SU-DHL-6 (cell line): ENCODE data around the gene BLM.
"Not testable (repeated sequence)": the region's sequence is repeated elsewhere in the genome, so short reads cannot be mapped to it uniquely, and the experiment has no call there.

Experiments
- H2AFZ ChIP-seq: fragments of 200-600 bp; sonication (generic); 2 replicates; pipeline ENCODE4 v1.6.1; 2014; ENCODE audit warnings: low read depth, mild to moderate bottlenecking, moderate library complexity, mixed read lengths, antibody characterized with exemption, low read length; ENCODE audit not compliant: severe bottlenecking
- H3F3A ChIP-seq: fragments of 200-600 bp; shearing (Covaris generic); 2 replicates; pipeline ENCODE4 v1.6.0; 2016; ENCODE audit warnings: antibody characterized with exemption, mild to moderate bottlenecking; ENCODE audit not compliant: insufficient read depth
- H3K27ac ChIP-seq: fragments of 200-600 bp; sonication (generic); 2 replicates; pipeline ENCODE4 v1.5.1; 2016; ENCODE audit warnings: low read depth, mild to moderate bottlenecking, low read length, moderate library complexity, mixed read lengths
- H3K27me3 ChIP-seq: fragments of 200-600 bp; sonication (generic), shearing (Covaris generic); 2 replicates; pipeline ENCODE4 v1.6.0; 2014; ENCODE audit warnings: mild to moderate bottlenecking, low read length
- H3K36me3 ChIP-seq: fragments of 200-600 bp; sonication (generic); 2 replicates; pipeline ENCODE4 v1.6.1; 2014; ENCODE audit warnings: mild to moderate bottlenecking, low read length, mixed read lengths
- H3K4me2 ChIP-seq: fragments of 300-600, 200-600 bp; shearing (Covaris generic), sonication (generic); 2 replicates; pipeline ENCODE4 v1.6.0; 2014; ENCODE audit warnings: low read length, low read depth, mild to moderate bottlenecking; ENCODE audit not compliant: poor library complexity, severe bottlenecking
- H3K4me3 ChIP-seq: fragments of 200-600 bp; sonication (generic); 2 replicates; pipeline ENCODE4 v1.5.1; 2014; ENCODE audit warnings: antibody characterized with exemption, low read length, mild to moderate bottlenecking, mixed read lengths; ENCODE audit not compliant: insufficient read depth, poor library complexity, severe bottlenecking
- H3K79me2 ChIP-seq: fragments of 200-600 bp; sonication (generic); 2 replicates; pipeline ENCODE4 v1.6.1; 2014; ENCODE audit warnings: mild to moderate bottlenecking, low read length, moderate library complexity; ENCODE audit not compliant: insufficient read depth
- H3K9ac ChIP-seq: fragments of 200-600 bp; sonication (generic); 2 replicates; pipeline ENCODE4 v1.7.0; 2014; ENCODE audit warnings: mild to moderate bottlenecking, low read length
- H3K9me2 ChIP-seq: fragments of 200-600 bp; sonication (generic); replicated peaks from 2 replicates; pipeline ENCODE4 v1.6.1; 2014; ENCODE audit warnings: low read length; ENCODE audit not compliant: insufficient read depth
- H3K9me3 ChIP-seq: fragments of 200-600 bp; sonication (generic); 2 replicates; pipeline ENCODE4 v1.6.1; 2014; ENCODE audit warnings: low read length, mixed read lengths; ENCODE audit not compliant: insufficient read depth
- H4K20me1 ChIP-seq: fragments of 200-600 bp; sonication (generic); 2 replicates; pipeline ENCODE4 v1.6.1; 2014; ENCODE audit warnings: low read depth, mild to moderate bottlenecking, antibody characterized with exemption, low read length, moderate library complexity, mixed read lengths
- CTCF ChIP-seq: fragments of 200-600 bp; sonication (generic); IDR thresholded peaks from one replicate; pipeline ENCODE4 v1.5.1; 2017; ENCODE audit warnings: antibody characterized with exemption, mild to moderate bottlenecking, low read length, moderate library complexity; ENCODE audit not compliant: insufficient read depth, poor library complexity, severe bottlenecking
- EZH2phosphoT487 ChIP-seq: fragments of 200-600 bp; sonication (generic), shearing (Covaris generic); conservative IDR thresholded peaks from 2 replicates; pipeline ENCODE4 v1.6.1; 2018; ENCODE audit warnings: mild to moderate bottlenecking, antibody characterized with exemption, low read length, moderate library complexity, mixed read lengths

The BLM gene

GRCh38 chr15:90720131-90720530 lies 3.0 kb downstream of the BLM start:
- no peaks in the 10 kb centered on the region for H3K36me3 ChIP-seq
- H3K4me3 ChIP-seq: no peak overlapping the region
- H3K79me2 ChIP-seq: peaks cover 68% of the 10 kb centered on the region
- H2AFZ ChIP-seq: no peak overlapping the region
- no peaks in the 10 kb centered on the region for H3K9me2 ChIP-seq
- H3F3A ChIP-seq: no peaks in the 10 kb centered on the region
- no peaks in the 10 kb centered on the region for H3K27me3 ChIP-seq
- H3K4me2 ChIP-seq: no peak overlapping the region
- no peaks in the 10 kb centered on the region for H3K9me3 ChIP-seq
- H3K27ac ChIP-seq: no peak overlapping the region
- no peaks in the 10 kb centered on the region for H4K20me1 ChIP-seq
- H3K9ac ChIP-seq: no peak overlapping the region
- no peak for TF ChIP-seq CTCF

DNA sequence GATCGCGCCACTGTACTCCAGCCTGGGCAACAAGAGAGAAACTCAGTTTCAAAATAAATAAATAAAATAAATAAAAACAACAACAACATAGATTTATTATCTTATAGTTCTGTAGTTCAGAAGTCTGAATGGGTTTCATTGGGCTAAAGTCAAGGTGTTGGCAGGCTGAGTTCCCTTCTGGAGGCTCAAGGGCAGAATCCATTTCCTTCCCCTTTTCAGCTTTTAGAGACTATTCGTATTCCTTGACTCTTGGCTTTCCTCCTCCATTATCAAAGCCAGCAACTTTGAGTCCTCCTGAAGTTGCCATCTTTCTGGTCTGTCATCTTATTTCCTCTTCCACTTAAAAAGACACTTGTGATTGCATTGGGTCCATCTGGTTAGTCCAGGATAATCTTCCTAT lies 12.1 kb downstream of the BLM start:
- Histone ChIP-seq H3K27ac (no peak overlapping the region), H2AFZ (no peak overlapping the region), H3K36me3 (peaks cover 31% of the 10 kb centered on the region), H4K20me1 (0 out of 2 replicates have a peak, but pooled peaks cover 9% of the 10 kb centered on the region), H3K79me2 (peaks cover 95% of the 10 kb centered on the region), H3K4me2 (no peak overlapping the region), H3K9me2 (no peaks in the 10 kb centered on the region), H3K9ac (no peak overlapping the region), H3F3A (no peaks in the 10 kb centered on the region), H3K27me3 (no peaks in the 10 kb centered on the region), H3K9me3 (0 out of 2 replicates have a peak, but pooled peaks cover 3% of the 10 kb centered on the region), H3K4me3 (no peak overlapping the region)
- no peak for TF ChIP-seq EZH2phosphoT487
- no peak for TF ChIP-seq CTCF

GRCh38 chr15:90730290-90730689 lies 13.1 kb downstream of the BLM start:
- no peak overlapping the region for H3K4me3 ChIP-seq
- H3K9me3 ChIP-seq: 0 out of 2 replicates have a peak, but pooled peaks cover 3% of the 10 kb centered on the region
- no peak overlapping the region for H3K27ac ChIP-seq
- H3K9me2 ChIP-seq: no peaks in the 10 kb centered on the region
- TF ChIP-seq CTCF: no peak
- TF ChIP-seq EZH2phosphoT487: no peak
- no peak overlapping the region for H3K4me2 ChIP-seq
- peaks cover 90% of the 10 kb centered on the region for H3K79me2 ChIP-seq
- H3K36me3 ChIP-seq: peaks cover 36% of the 10 kb centered on the region
- H3F3A ChIP-seq: no peaks in the 10 kb centered on the region; the same call in 1 of the 2 replicates
- no peak overlapping the region for H2AFZ ChIP-seq
- H4K20me1 ChIP-seq: 0 out of 2 replicates have a peak, but pooled peaks cover 9% of the 10 kb centered on the region
- no peak overlapping the region for H3K9ac ChIP-seq
- H3K27me3 ChIP-seq: no peaks in the 10 kb centered on the region

- Histone ChIP-seq H3K4me2 (no peak overlapping the region), H3K36me3 (peaks cover 30% of the 10 kb centered on the region), H3K27me3 (no peaks in the 10 kb centered on the region), H4K20me1 (no peaks in the 10 kb centered on the region), H3F3A (peaks cover 7% of the 10 kb centered on the region), H3K9ac (no peak overlapping the region), H2AFZ (no peak overlapping the region), H3K9me3 (0 out of 2 replicates have a peak, but pooled peaks cover 3% of the 10 kb centered on the region), H3K4me3 (no peak overlapping the region), H3K27ac (no peak overlapping the region), H3K79me2 (peaks cover 91% of the 10 kb centered on the region), H3K9me2 (no peaks in the 10 kb centered on the region)
- TF ChIP-seq CTCF (no peak), EZH2phosphoT487 (no peak)
These were observed 18.8 kb downstream of the BLM start for GRCh38 chr15:90735923-90736322.

DNA sequence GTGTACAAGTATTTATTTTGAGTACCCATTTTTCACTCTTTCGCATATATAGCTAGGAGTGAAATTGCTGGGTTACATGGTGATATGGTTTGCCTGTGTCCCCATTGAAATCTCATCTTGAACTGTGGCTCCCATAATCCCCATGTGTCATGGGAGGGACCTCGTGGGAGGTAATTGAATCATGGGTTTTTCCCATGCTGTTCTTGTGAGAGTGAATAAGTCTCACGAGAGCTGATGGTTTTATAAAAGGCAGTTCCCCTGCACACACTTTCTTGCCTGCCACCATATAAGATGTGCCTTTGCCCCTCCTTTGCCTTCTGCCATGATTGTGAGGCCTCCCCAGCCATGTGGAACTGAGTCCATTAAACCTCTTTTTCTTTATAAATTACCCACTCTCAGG lies 23.4 kb downstream of the BLM start:
- not testable (repeated sequence) for H3K9me3 ChIP-seq, H3K36me3 ChIP-seq, H4K20me1 ChIP-seq, H3K4me3 ChIP-seq, H3K27ac ChIP-seq, H2AFZ ChIP-seq, H3F3A ChIP-seq, H3K4me2 ChIP-seq, H3K9ac ChIP-seq, H3K27me3 ChIP-seq, H3K9me2 ChIP-seq
- H3K79me2 ChIP-seq: peaks cover 95% of the 10 kb centered on the region
